GM12874 (cell line): Measurements from ENCODE around the gene C10orf90.

Source experiments
- CTCF ChIP-seq: IDR thresholded peaks from 2 replicates; pipeline ENCODE4 v1.5.1; 2011; ENCODE audit warnings: low read depth, mild to moderate bottlenecking, control low read depth, low read length, moderate library complexity; ENCODE audit not compliant: insufficient read depth

C10orf90 gene

GRCh38 chr10:126570621-126571602, 99.6 kb downstream of the C10orf90 start:
- no peak for TF ChIP-seq CTCF

- no peak for TF ChIP-seq CTCF
Observed at GRCh38 chr10:126570245-126570570, 100.3 kb downstream of the C10orf90 start.

GRCh38 chr10:126569513-126570244, 100.8 kb downstream of the C10orf90 start:
- no peak for TF ChIP-seq CTCF

- no peak for TF ChIP-seq CTCF
Observed at GRCh38 chr10:126568809-126569385, 101.6 kb downstream of the C10orf90 start.

GRCh38 chr10:126565871-126566270, 104.6 kb downstream of the C10orf90 start:
- no peak for TF ChIP-seq CTCF

GRCh38 chr10:126565441-126565840, 105.1 kb downstream of the C10orf90 start:
- no peak for TF ChIP-seq CTCF

GRCh38 chr10:126564326-126564888, 106.1 kb downstream of the C10orf90 start:
- TF ChIP-seq CTCF: no peak
